Thoracic aorta (tissue), 2 donors: ENCODE measurements around the gene TAF1D. TPM values are rescaled to one million over a fixed set of nuclear protein-coding genes. Genes with fewer than 3 reads are reported as not detected.

Experiments used
- ATAC-seq: fragments of 150-250 bp; one replicate; pipeline ENCODE4 v1.8.0; 2017; ENCODE audit warnings: low read depth; ENCODE audit not compliant: insufficient number of reproducible peaks, low FRiP score
- DNase-seq: peaks from one replicate; pipeline ENCODE4 v3.0.0-alpha.2; 2020; ENCODE audit warnings: low spot score
- H3K27ac ChIP-seq, 2 donors: fragments of 200-600 bp; sonication (generic); 1 replicate in 1 of 2; 2 replicates in 1 of 2; pipeline ENCODE4 v1.5.1; 2016; ENCODE audit warnings: mild to moderate bottlenecking in 2 of 2, moderate library complexity in 2 of 2
- H3K27me3 ChIP-seq: fragments of 200-600 bp; sonication (generic); replicated peaks from 2 replicates; pipeline ENCODE4 v1.6.0; 2016; ENCODE audit warnings: mild to moderate bottlenecking; ENCODE audit not compliant: insufficient read depth
- H3K36me3 ChIP-seq: fragments of 200-600 bp; sonication (generic); one replicate; pipeline ENCODE4 v1.5.1; 2016
- H3K4me1 ChIP-seq, 2 donors: fragments of 200-600 bp; sonication (generic); 1 replicate in 1 of 2; 2 replicates in 1 of 2; pipeline versions ENCODE4 v1.5.1 to v1.6.0; 2016; ENCODE audit warnings: low read depth in 2 of 2, mild to moderate bottlenecking in 1 of 2; ENCODE audit not compliant: control insufficient read depth in 1 of 2
- H3K4me3 ChIP-seq: fragments of 200-600 bp; sonication (generic); 2 replicates; pipeline ENCODE4 v1.5.1; 2016; ENCODE audit warnings: mild to moderate bottlenecking
- H3K9me3 ChIP-seq: fragments of 200-600 bp; sonication (generic); 2 replicates; pipeline ENCODE4 v1.5.1; 2016
- CTCF ChIP-seq: fragments of 200-600 bp; sonication (generic); IDR thresholded peaks from one replicate; pipeline ENCODE4 v1.5.1; 2019; ENCODE audit warnings: antibody characterized with exemption
- total RNA-seq, 2 donors: library from RNA; depleted of rRNA; stranded (reverse); fragments of >200 nt; gene quantifications; one replicate each; pipeline versions ENCODE4 v1.1.0 to v1.2.3, GENCODE V29; 2016

Gene TAF1D
- total RNA-seq, 2 donors from 2014 or later = 99.4 to 231 TPM

DNA sequence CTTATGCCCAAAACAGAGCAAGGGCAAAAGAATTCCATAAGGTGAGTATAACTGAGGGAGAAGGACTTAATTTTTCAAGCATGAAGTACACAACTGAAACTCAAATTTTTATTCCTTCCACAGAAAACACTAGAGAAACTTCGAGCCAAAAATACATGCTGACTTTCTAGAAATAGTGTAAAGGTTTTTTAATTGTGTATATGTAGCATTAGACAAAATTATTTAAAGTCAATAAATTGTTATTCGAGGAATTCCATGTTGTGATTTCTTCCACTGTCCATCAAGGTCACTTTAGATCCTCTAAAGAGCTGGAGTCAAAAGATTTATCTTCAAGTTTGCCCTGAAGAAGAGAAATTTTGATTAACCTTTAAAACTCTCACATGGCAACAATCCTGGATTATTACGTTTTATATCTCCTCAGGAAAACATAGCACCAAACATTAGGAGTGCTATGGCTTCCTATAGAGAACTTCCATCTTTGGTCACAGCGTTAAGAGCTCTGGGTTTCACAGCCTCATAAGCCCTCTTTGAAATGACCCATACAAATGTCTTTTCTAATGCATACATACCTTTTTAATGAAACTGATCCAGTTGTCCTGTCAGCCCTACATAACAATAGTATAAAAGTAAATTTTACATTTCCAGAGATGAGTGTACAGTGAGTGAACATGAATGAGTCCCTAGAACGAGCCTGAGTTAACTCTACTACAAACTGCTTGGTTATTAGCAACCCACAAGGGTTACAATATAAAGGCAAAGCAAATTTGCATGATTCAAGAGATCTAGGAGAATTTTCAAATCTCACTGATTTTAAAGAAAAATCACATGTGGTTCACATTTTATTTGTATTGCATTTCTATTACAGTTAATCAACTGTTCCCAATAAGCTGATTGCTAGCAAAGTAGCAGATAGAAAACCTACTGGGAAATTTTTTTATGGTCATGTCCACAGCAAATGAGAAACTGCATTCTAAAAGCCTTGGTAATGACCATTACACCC lies 10.9 kb downstream of the TAF1D start:
- no peaks in the 10 kb centered on the region for H3K9me3 ChIP-seq
- peaks cover 55% of the 10 kb centered on the region for H3K36me3 ChIP-seq
- H3K4me3 ChIP-seq = no peak overlapping the region
- no peak for DNase-seq
- H3K27me3 ChIP-seq = no peaks in the 10 kb centered on the region
- H3K4me1 ChIP-seq = no peaks in the 10 kb centered on the region
- no peak for ATAC-seq
- no peak for TF ChIP-seq CTCF
- no peak overlapping the region for H3K27ac ChIP-seq

GRCh38 chr11:93729129-93729616 lies 12.1 kb downstream of the TAF1D start:
- Histone ChIP-seq H3K4me1 (no peaks in the 10 kb centered on the region), H3K27ac (no peak overlapping the region), H3K9me3 (no peaks in the 10 kb centered on the region), H3K4me3 (no peak overlapping the region), H3K27me3 (no peaks in the 10 kb centered on the region), H3K36me3 (peaks cover 44% of the 10 kb centered on the region)
- ATAC-seq (no peak), DNase-seq (no peak)
- TF ChIP-seq CTCF = no peak

- DNase-seq (no peak), ATAC-seq (no peak)
- Histone ChIP-seq H3K36me3 (peaks cover 43% of the 10 kb centered on the region), H3K4me3 (no peak overlapping the region), H3K27ac (no peak overlapping the region), H3K4me1 (no peaks in the 10 kb centered on the region), H3K9me3 (no peaks in the 10 kb centered on the region), H3K27me3 (no peaks in the 10 kb centered on the region)
- TF ChIP-seq CTCF = no peak
These were observed 12.5 kb downstream of the TAF1D start for GRCh38 chr11:93728792-93729128.

DNA sequence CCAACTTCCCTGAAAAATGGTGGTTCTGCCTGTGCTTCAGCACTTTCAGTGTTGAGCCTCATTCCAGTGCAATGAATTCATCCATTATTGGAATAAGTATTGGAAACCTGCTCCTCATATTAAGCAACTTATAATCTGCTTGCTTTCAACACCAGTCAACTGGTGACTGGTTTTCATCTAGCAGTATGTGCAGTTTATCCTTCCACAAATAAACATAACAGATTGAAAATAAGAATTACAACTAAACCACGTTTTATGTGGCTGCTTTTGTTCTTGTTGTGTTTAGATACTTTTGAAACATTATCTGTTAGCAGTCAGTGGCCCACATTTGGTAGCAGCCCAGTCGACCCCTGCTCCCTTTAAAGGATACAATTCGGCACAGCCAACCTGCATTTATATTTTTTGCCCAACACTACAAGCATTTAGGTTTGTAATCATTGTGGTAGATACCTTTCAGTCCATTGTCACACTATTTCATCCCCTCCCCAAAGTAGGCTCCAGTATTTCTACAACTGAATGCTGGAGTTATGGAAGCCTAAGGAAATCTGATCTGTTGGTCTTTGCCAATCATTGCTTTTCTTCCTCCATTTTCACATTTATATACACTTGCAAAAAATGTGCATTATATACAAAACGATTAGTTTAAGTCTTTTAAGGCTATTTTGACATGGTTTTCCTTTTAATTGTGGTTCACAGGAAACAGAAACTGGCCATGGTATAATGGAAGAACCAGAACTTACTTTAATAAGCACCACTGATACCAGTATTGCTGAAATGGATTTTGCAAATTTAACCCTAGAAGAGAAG lies 13.1 kb downstream of the TAF1D start:
- Histone ChIP-seq H3K27me3 (no peaks in the 10 kb centered on the region), H3K4me3 (no peak overlapping the region), H3K36me3 (peaks cover 37% of the 10 kb centered on the region), H3K4me1 (no peaks in the 10 kb centered on the region), H3K27ac (no peak overlapping the region), H3K9me3 (no peaks in the 10 kb centered on the region)
- TF ChIP-seq CTCF = no peak
- ATAC-seq (no peak), DNase-seq (no peak)

DNA sequence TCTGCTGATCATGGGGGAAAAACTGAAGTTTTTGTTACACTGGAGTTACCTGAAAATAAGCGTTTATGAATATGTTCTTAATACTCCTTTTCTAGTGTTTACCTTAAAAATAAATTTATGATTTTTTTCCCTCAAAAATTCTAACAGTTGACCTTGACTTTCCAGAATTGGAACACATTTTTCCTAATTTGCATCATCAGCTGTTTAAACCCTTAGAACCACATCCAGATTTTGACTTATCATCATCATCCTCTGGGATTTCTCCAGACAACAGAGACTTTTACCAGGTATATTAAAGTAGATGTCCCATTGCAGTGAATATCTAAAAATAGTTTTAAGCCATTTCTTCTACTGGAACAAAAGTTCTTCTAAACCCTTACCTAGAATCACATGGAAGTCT lies 17.2 kb downstream of the TAF1D start:
- no peak overlapping the region for H3K27ac ChIP-seq
- no peak for DNase-seq
- peaks cover 21% of the 10 kb centered on the region for H3K36me3 ChIP-seq
- no peaks in the 10 kb centered on the region for H3K27me3 ChIP-seq
- no peak overlapping the region for H3K4me3 ChIP-seq
- no peak for ATAC-seq
- TF ChIP-seq CTCF = no peak
- no peaks in the 10 kb centered on the region for H3K9me3 ChIP-seq
- H3K4me1 ChIP-seq = no peaks in the 10 kb centered on the region
